CD8-positive, alpha-beta memory T cell (primary cell): ENCODE results near the gene HOXB3. TPM values are rescaled to one million over a fixed set of nuclear protein-coding genes. Genes with fewer than 3 reads are reported as not detected.
A peak's percentile ranks its signal among the peaks of the same experiment; 100 is the strongest.
"Not testable (repeated sequence)": the region's sequence is repeated elsewhere in the genome, so short reads cannot be mapped to it uniquely, and the experiment has no call there.

Source experiments
- CTCF ChIA-PET: fragments of 350-600 bp; sonication (Branson Sonifier 250); formaldehyde crosslinking; loops from one replicate; lab custom pipeline; 2021; ENCODE audit warnings: antibody characterized with exemption; lab: Charles Lee
- POLR2A ChIA-PET: fragments of 350-600 bp; sonication (Branson Sonifier 250); formaldehyde crosslinking; loops from one replicate; lab custom pipeline; 2021; ENCODE audit warnings: antibody characterized with exemption; lab: Charles Lee
- DNase-seq, 5 donors: peaks; one replicate each; pipeline versions ENCODE4 v3.0.0 to v3.0.0-alpha.2; 2020 to 2022; ENCODE audit warnings: mixed read lengths in 1 of 5
- H3K27ac ChIP-seq: one replicate; pipeline ENCODE4 v1.7.0; 2013; ENCODE audit warnings: low read depth, mild to moderate bottlenecking, low read length, moderate library complexity
- H3K27me3 ChIP-seq: 2 replicates; pipeline ENCODE4 v1.7.0; 2013; ENCODE audit warnings: low read length, mild to moderate bottlenecking; ENCODE audit not compliant: insufficient read depth, poor library complexity, severe bottlenecking
- H3K36me3 ChIP-seq: 2 replicates; pipeline ENCODE4 v1.7.0; 2013; ENCODE audit warnings: mild to moderate bottlenecking, low read length, moderate library complexity; ENCODE audit not compliant: insufficient read depth
- H3K4me1 ChIP-seq: 2 replicates; pipeline ENCODE4 v1.7.0; 2013; ENCODE audit warnings: mild to moderate bottlenecking, low read length, moderate library complexity; ENCODE audit not compliant: insufficient read depth
- H3K4me3 ChIP-seq: 2 replicates; pipeline ENCODE4 v1.7.0; 2013; ENCODE audit warnings: mild to moderate bottlenecking, low read length
- H3K9me3 ChIP-seq: 2 replicates; pipeline ENCODE4 v1.7.0; 2013; ENCODE audit warnings: mild to moderate bottlenecking, low read length
- H3K27ac Mint-ChIP-seq, 8 donors: one replicate each; pipeline ENCODE4 v1.8.0; 2020 to 2021; ENCODE audit warnings: mixed read lengths in 8 of 8, mild to moderate bottlenecking in 6 of 8, inconsistent platforms in 3 of 8, moderate library complexity in 3 of 8
- H3K27me3 Mint-ChIP-seq, 2 donors: one replicate each; pipeline ENCODE4 v1.8.0; 2020 to 2021; ENCODE audit warnings: mixed read lengths in 2 of 2, mild to moderate bottlenecking in 1 of 2, moderate library complexity in 1 of 2
- H3K36me3 Mint-ChIP-seq, 3 donors: one replicate each; pipeline ENCODE4 v1.8.0; 2020 to 2021; ENCODE audit warnings: mixed read lengths in 3 of 3, inconsistent platforms in 1 of 3, mild to moderate bottlenecking in 1 of 3
- H3K4me1 Mint-ChIP-seq, 3 donors: one replicate each; pipeline ENCODE4 v1.8.0; 2020 to 2021; ENCODE audit warnings: mixed read lengths in 3 of 3, inconsistent platforms in 1 of 3, mild to moderate bottlenecking in 1 of 3
- H3K4me3 Mint-ChIP-seq, 7 donors: one replicate each; pipeline ENCODE4 v1.8.0; 2020 to 2021; ENCODE audit warnings: mixed read lengths in 7 of 7, mild to moderate bottlenecking in 6 of 7, moderate library complexity in 4 of 7, inconsistent platforms in 2 of 7
- H3K9me3 Mint-ChIP-seq, 5 donors: one replicate each; pipeline ENCODE4 v1.8.0; 2020 to 2022; ENCODE audit warnings: mixed read lengths in 5 of 5, mild to moderate bottlenecking in 3 of 5, moderate library complexity in 2 of 5, inconsistent platforms in 1 of 5
- polyA plus RNA-seq: library from polyadenylated mRNA; unstranded; fragments of 300-500 nt; fragmentation: Illumina TruSeq; gene quantifications from one replicate; pipeline ENCODE4 v1.2.3, GENCODE V29; 2021
- total RNA-seq, 2 experiments: library from RNA; stranded (reverse); gene quantifications; one replicate each; pipeline ENCODE4 v1.2.3, GENCODE V29; 2021

Gene HOXB3
- total and polyA plus RNA-seq, 3 experiments from 2014 or later: 0.10 to 3.5 (median 3.0) TPM

DNA sequence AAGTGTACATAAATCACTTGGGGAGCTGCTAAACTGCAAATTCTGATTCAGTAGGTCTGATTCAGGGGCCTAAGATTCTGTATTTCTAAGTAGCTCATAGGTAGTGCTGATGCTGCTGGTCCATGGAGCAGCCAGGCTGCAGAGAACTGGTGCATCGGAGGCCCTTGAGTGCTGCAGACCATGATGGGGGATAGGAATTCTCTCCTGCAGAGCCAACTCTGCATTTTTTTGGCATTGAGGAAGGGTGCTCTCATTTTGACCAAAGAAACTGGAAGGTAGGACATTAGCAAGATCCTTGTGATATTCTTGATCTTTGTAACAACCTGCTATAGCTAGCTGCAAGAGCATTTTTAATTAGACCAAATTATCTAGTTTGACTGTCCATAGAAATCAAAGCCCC, 49.8 kb downstream of the HOXB3 start:
- no peaks in the 10 kb centered on the region for H3K9me3 ChIP-seq
- ChIA-PET CTCF (interaction anchor here (1.0 to 2.5 kb wide), 2 partner anchors 20 to 47 kb away, joined by 3 to 8 read pairs; no protein-coding TSS in a partner anchor), POLR2A (interaction anchor here (1.2 kb wide), 1 partner anchor 26 kb away, joined by 3 read pairs; no protein-coding TSS in a partner anchor)
- Mint-ChIP-seq H3K27ac (peak overlapping the region in 6 of 8 donors; percentile 4 to 86 (median 66)), H3K4me3 (peak overlapping the region in 6 of 7 donors; percentile 8 to 82 (median 44)), H3K27me3 (peaks cover 7 to 22% of the 10 kb centered on the region in 2 donors), H3K36me3 (peaks cover 0 to 23% (median 0%) of the 10 kb centered on the region in 3 donors), H3K4me1 (peaks cover 15 to 38% (median 18%) of the 10 kb centered on the region in 3 donors), H3K9me3 (no peaks in the 10 kb centered on the region)
- H3K4me1 ChIP-seq: peaks cover 3% of the 10 kb centered on the region
- peaks cover 4% of the 10 kb centered on the region for H3K27me3 ChIP-seq
- no peak overlapping the region for H3K27ac ChIP-seq
- H3K4me3 ChIP-seq: no peak overlapping the region
- DNase-seq: no peak
- no peaks in the 10 kb centered on the region for H3K36me3 ChIP-seq

DNA sequence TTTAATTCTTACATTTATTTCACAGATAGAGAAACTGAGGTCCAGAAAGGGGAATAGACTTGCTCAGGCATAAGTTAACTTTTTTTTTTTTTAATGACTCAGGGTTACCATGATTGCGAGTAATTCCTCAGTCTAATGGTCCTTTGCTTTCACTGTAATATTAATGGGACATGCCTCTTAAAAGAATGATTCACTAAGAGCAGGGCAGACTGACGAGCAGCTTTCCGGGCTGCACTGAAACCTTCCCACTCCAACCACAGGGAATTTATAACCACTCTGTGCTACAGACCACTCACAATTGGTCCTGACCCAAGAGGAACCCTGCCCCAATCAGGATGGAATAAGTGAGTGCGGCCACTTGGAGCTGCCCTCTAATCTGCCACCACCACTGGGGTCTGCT, 50.9 kb downstream of the HOXB3 start:
- ChIA-PET CTCF (interaction anchor here (1.0 to 2.5 kb wide), 2 partner anchors 20 to 46 kb away, joined by 3 to 8 read pairs; no protein-coding TSS in a partner anchor), POLR2A (interaction anchor here (1.2 kb wide), 1 partner anchor 25 kb away, joined by 3 read pairs; no protein-coding TSS in a partner anchor)
- Mint-ChIP-seq H3K36me3 (peaks cover 0 to 23% (median 0%) of the 10 kb centered on the region in 3 donors), H3K27ac (no peak overlapping the region), H3K4me3 (peak overlapping the region in 1 of 7 donors; percentile 53), H3K9me3 (no peaks in the 10 kb centered on the region), H3K27me3 (peaks cover 7 to 21% of the 10 kb centered on the region in 2 donors), H3K4me1 (peaks cover 14 to 29% (median 17%) of the 10 kb centered on the region in 3 donors)
- no peaks in the 10 kb centered on the region for H3K9me3 ChIP-seq
- DNase-seq: no peak
- peaks cover 4% of the 10 kb centered on the region for H3K27me3 ChIP-seq
- no peak overlapping the region for H3K27ac ChIP-seq
- no peaks in the 10 kb centered on the region for H3K36me3 ChIP-seq
- H3K4me3 ChIP-seq: no peak overlapping the region
- H3K4me1 ChIP-seq: no peaks in the 10 kb centered on the region

DNA sequence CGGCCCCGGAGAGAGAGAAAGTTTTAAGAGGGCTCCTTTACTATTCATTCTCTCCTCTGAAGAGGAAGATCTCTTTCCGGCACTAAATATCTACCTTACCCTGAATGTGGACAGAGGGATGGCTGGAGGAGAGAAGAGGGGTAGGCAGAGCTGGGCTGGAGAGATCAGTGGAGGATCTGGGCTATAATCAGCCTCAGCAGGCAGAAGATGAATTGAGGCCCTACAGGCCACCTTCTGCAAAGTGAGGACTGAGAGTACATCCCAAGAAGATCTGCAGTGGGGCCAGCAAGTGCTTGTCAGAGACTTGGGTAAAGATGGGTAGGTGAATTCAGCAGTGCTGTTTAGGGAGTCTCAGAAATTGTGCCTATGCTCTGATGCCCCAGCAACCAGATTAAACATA, 52.7 kb downstream of the HOXB3 start:
- Histone ChIP-seq H3K27ac (no peak overlapping the region), H3K36me3 (no peaks in the 10 kb centered on the region), H3K9me3 (no peaks in the 10 kb centered on the region), H3K4me3 (no peak overlapping the region), H3K27me3 (no peaks in the 10 kb centered on the region), H3K4me1 (no peaks in the 10 kb centered on the region)
- no peak for DNase-seq
- CTCF ChIA-PET: no interaction called here
- peak overlapping the region in 1 of 7 donors; percentile 32 for H3K4me3 Mint-ChIP-seq
- H3K9me3 Mint-ChIP-seq: no peaks in the 10 kb centered on the region
- peaks cover 0 to 11% (median 0%) of the 10 kb centered on the region in 3 donors for H3K36me3 Mint-ChIP-seq
- H3K4me1 Mint-ChIP-seq: peaks cover 5 to 21% (median 10%) of the 10 kb centered on the region in 3 donors
- POLR2A ChIA-PET: interaction anchor here (0.9 kb wide), 1 partner anchor 12 kb away, joined by 3 read pairs; no protein-coding TSS in a partner anchor
- peaks cover 0 to 19% of the 10 kb centered on the region in 2 donors for H3K27me3 Mint-ChIP-seq
- peak overlapping the region in 1 of 8 donors; percentile 86 for H3K27ac Mint-ChIP-seq

DNA sequence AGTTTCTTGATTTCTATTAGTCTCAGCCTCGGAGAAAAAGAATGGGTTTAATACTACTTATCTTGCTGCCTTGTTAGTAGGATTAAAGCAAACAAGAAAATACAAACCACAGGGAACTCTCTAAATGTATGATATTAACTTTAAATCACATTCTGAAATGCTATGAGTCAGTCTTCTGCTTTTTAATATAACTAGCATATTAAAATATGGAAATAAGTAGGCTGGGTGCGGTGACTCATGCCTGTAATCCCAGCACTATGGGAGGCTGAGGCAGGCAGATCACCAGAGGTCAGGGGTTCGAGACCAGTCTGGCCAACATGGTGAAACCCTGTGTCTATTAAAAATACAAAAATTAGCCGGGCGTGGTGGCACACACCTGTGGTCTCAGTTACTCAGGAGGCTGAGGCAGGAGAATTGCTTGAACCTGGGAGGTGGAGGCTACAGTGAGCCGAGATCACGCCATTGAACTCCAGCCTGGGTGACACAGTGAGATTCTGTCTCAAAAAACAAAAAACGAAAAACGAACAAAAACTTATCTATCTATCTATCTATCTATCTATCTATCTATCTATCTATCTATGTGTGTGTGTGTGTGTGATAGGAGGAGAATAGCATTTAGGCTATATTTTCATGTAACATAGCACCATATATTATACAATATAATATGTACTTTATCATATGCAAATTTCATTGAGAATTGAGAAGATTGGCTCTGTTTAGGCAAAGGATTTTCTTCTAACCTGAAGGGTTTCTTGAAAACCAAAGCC, 54.1 kb downstream of the HOXB3 start:
- H3K27me3 ChIP-seq, H3K4me3 Mint-ChIP-seq, DNase-seq, POLR2A ChIA-PET, H3K9me3 Mint-ChIP-seq, H3K4me1 ChIP-seq, H3K36me3 Mint-ChIP-seq, H3K9me3 ChIP-seq, H3K27ac Mint-ChIP-seq, H3K27me3 Mint-ChIP-seq, H3K4me3 ChIP-seq, H3K36me3 ChIP-seq, H3K27ac ChIP-seq: not testable (repeated sequence)
- peaks cover 3 to 12% (median 5%) of the 10 kb centered on the region in 3 donors for H3K4me1 Mint-ChIP-seq
- CTCF ChIA-PET: interaction anchor here (1.1 kb wide), 1 partner anchor 44 kb away, joined by 3 read pairs; no protein-coding TSS in a partner anchor

DNA sequence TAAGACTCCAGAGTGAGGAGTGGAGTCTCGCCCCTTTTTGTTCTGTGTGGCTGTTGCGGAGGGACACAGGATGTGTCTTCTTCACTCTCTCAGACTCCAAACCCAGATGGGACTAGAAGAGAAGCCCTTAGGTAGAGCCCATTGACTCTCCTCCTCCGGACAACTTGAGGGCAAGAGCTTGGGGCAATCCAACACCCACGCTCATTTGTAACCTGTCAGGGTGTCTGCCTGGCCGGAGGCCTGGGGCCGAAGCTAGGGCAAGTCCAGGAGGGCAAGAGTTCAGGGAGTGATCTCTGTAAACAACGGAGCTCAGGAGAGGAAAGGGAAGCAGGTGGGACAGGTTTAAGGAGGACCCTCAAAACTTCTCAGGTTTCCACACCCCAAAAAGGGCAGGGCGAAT, 57.8 kb downstream of the HOXB3 start:
- H3K27me3 Mint-ChIP-seq: peaks cover 10% of the 10 kb centered on the region in 2 donors
- POLR2A ChIA-PET: interaction anchor here (0.8 kb wide), 1 partner anchor 16 kb away, joined by 3 read pairs; no protein-coding TSS in a partner anchor
- peaks cover 0 to 2% (median 0%) of the 10 kb centered on the region in 3 donors for H3K4me1 Mint-ChIP-seq
- H3K36me3 Mint-ChIP-seq: no peaks in the 10 kb centered on the region
- no peak overlapping the region for H3K4me3 ChIP-seq
- H3K27ac ChIP-seq: no peak overlapping the region
- H3K9me3 Mint-ChIP-seq: no peaks in the 10 kb centered on the region
- H3K9me3 ChIP-seq: no peaks in the 10 kb centered on the region
- CTCF ChIA-PET: no interaction called here
- DNase-seq: no peak
- no peaks in the 10 kb centered on the region for H3K4me1 ChIP-seq
- no peak overlapping the region for H3K27ac Mint-ChIP-seq
- H3K36me3 ChIP-seq: no peaks in the 10 kb centered on the region
- no peak overlapping the region for H3K4me3 Mint-ChIP-seq
- H3K27me3 ChIP-seq: no peaks in the 10 kb centered on the region

DNA sequence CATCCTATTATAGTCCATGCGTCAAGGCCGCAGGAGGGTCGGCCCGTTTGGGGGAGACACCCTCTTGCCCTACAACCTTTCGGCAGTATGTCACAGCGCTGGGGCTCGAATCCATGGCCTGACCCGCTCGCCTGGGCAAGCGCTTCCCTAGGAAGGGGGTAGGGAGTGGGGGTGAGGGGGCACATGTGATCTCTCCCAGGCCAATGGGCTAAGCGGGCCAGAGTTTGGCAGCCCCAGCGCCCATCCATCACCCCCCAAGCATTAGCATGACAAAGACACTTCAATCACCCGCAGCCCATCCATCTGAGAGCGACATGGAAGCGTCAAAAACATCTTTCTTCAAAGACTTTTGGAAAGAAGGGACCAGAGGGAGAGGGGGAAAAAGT, 59.2 kb downstream of the HOXB3 start, which contains the start of gene HOXB1:
Gene HOXB1, minus strand, starts transcription at position 125 of the 386 bp plus-strand sequence. Its CDS starts 107 bp downstream, at position 18.
- Histone ChIP-seq H3K27ac (no peak within 1 kb of the TSS), H3K4me3 (no peak within 1 kb of the TSS), H3K4me1 (no peaks in the 10 kb centered on the region), H3K36me3 (no peaks in the 10 kb centered on the region), H3K9me3 (no peaks in the 10 kb centered on the region), H3K27me3 (peaks cover 4% of the 10 kb centered on the region)
- no peak within 1 kb of the TSS for H3K4me3 Mint-ChIP-seq
- no peaks in the 10 kb centered on the region for H3K9me3 Mint-ChIP-seq
- H3K4me1 Mint-ChIP-seq: peaks cover 4 to 10% (median 4%) of the 10 kb centered on the region in 3 donors
- H3K27ac Mint-ChIP-seq: peak within 1 kb of the TSS in 1 of 8 donors; percentile 61
- peaks cover 16 to 19% of the 10 kb centered on the region in 2 donors for H3K27me3 Mint-ChIP-seq
- no peak for DNase-seq
- H3K36me3 Mint-ChIP-seq: peaks cover 0 to 5% (median 0%) of the 10 kb centered on the region in 3 donors
- POLR2A ChIA-PET: no interaction called here
- CTCF ChIA-PET: no interaction called here

DNA sequence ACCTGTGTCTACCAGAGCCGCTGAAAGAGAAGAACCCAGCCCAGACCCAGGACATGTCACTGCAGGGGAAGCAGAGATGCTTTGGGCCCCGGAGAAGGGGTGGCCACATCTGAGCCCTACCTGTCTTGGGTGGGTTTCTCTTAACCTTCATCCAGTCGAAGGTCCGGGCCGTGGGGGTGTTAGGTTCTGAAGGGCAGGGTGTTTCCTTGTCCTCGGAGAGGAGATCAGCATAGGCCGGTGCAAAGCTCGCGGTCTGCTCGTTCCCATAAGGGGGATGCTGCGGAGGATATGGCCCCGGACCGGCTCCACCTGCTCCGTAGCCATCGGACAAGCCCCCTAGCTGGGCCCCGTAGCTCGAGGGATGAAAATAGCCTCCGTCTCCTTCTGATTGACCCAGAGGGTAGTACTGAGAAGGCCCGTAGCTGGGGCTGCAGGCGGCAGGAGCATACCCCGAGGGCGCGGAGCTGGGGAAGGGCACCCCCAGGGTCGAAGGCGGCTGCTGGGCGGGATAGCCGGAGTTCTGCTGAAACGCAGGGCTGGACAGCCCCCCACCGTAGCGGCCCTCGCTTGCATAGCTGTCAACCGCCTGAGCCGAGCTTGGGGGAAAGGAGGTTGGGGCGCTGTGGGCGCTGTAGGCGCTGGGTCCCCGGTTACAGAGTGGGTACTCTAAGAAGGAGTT, 59.7 kb downstream of the HOXB3 start:
- Histone ChIP-seq H3K4me3 (no peak overlapping the region), H3K27me3 (peaks cover 5% of the 10 kb centered on the region), H3K36me3 (no peaks in the 10 kb centered on the region), H3K27ac (no peak overlapping the region), H3K9me3 (no peaks in the 10 kb centered on the region), H3K4me1 (no peaks in the 10 kb centered on the region)
- no peak for DNase-seq
- peaks cover 20 to 25% of the 10 kb centered on the region in 2 donors for H3K27me3 Mint-ChIP-seq
- peaks cover 0 to 5% (median 0%) of the 10 kb centered on the region in 3 donors for H3K36me3 Mint-ChIP-seq
- peaks cover 4 to 11% (median 4%) of the 10 kb centered on the region in 3 donors for H3K4me1 Mint-ChIP-seq
- ChIA-PET POLR2A (no interaction called here), CTCF (no interaction called here)
- H3K27ac Mint-ChIP-seq: no peak overlapping the region
- no peaks in the 10 kb centered on the region for H3K9me3 Mint-ChIP-seq
- no peak overlapping the region for H3K4me3 Mint-ChIP-seq
